Smooth muscle cell (in vitro differentiated cells): Measurements from ENCODE around the gene FAM229B. TPM values are rescaled to one million over a fixed set of nuclear protein-coding genes. Genes with fewer than 3 reads are reported as not detected.

Experiments used
- DNase-seq: peaks from one replicate; lab custom pipeline; 2025; ENCODE audit not compliant: unreplicated experiment; lab: John Stamatoyannopoulos, UW
- H2AFZ ChIP-seq: fragments of 200-600 bp; sonication (generic); 2 replicates; pipeline ENCODE4 v1.6.0; 2016; ENCODE audit warnings: antibody characterized with exemption, low read depth, mild to moderate bottlenecking
- H3F3A ChIP-seq: fragments of 200-600 bp; sonication (generic); 2 replicates; pipeline ENCODE4 v1.6.0; 2017; ENCODE audit warnings: antibody characterized with exemption, low read depth
- H3K27ac ChIP-seq: fragments of 200-600 bp; sonication (generic); 2 replicates; pipeline ENCODE4 v1.5.1; 2016; ENCODE audit warnings: low read depth, mild to moderate bottlenecking
- H3K27me3 ChIP-seq: fragments of 200-600 bp; sonication (generic); 2 replicates; pipeline ENCODE4 v1.6.1; 2016; ENCODE audit warnings: low read depth, mild to moderate bottlenecking
- H3K36me3 ChIP-seq: fragments of 200-600 bp; sonication (generic); 2 replicates; pipeline ENCODE4 v1.5.1; 2016; ENCODE audit warnings: low read depth
- H3K4me1 ChIP-seq: fragments of 200-600 bp; sonication (generic); 2 replicates; pipeline ENCODE4 v1.5.1; 2016; ENCODE audit warnings: low read depth
- H3K4me2 ChIP-seq: fragments of 200-600 bp; sonication (generic); 2 replicates; pipeline ENCODE4 v1.6.0; 2016; ENCODE audit warnings: mild to moderate bottlenecking
- H3K4me3 ChIP-seq: fragments of 200-600 bp; sonication (generic); 2 replicates; pipeline ENCODE4 v1.5.1; 2016; ENCODE audit warnings: mild to moderate bottlenecking
- H3K79me2 ChIP-seq: fragments of 200-600 bp; sonication (generic); 2 replicates; pipeline ENCODE4 v1.6.0; 2016; ENCODE audit warnings: low read depth, mild to moderate bottlenecking
- H3K9ac ChIP-seq: fragments of 200-600 bp; sonication (generic); 2 replicates; pipeline ENCODE4 v1.6.0; 2016; ENCODE audit warnings: low read depth
- H3K9me3 ChIP-seq: fragments of 200-600 bp; sonication (generic); replicated peaks from 2 replicates; pipeline ENCODE4 v1.5.1; 2016; ENCODE audit warnings: low read depth
- H4K20me1 ChIP-seq: fragments of 200-600 bp; sonication (generic); 2 replicates; pipeline ENCODE4 v1.6.0; 2016; ENCODE audit warnings: low read depth
- CTCF ChIP-seq: fragments of 200-600 bp; sonication (generic); IDR thresholded peaks from 2 replicates; pipeline ENCODE4 v1.5.1; 2017; ENCODE audit warnings: borderline replicate concordance, mild to moderate bottlenecking, antibody characterized with exemption; ENCODE audit not compliant: insufficient read depth, poor library complexity, severe bottlenecking
- WGBS: methylation state at CpG from one replicate; pipeline ENCODE4 v1.1.7; 2016; ENCODE audit warnings: low lambda C conversion rate; 5-methylcytosine and 5-hydroxymethylcytosine counted together
- polyA plus RNA-seq: library from polyadenylated mRNA; unstranded; fragments of >200 nt; fragmentation: Nextera tagmentation; extraction: Ambion mirVana; gene quantifications from 2 replicates; pipeline ENCODE4 v1.2.1, GENCODE V29; 2016
- total RNA-seq: library from RNA; depleted of rRNA; stranded (reverse); fragments of >200 nt; gene quantifications from 2 replicates; pipeline ENCODE4 v1.2.3, GENCODE V29; 2014

FAM229B gene
- total and polyA plus RNA-seq, 2 experiments from 2014 or later: 20.7 to 42.7 TPM

GRCh38 chr6:112038756-112039430 lies 48.5 kb upstream of the FAM229B start:
- H3F3A ChIP-seq: peaks cover 18% of the 10 kb centered on the region
- H4K20me1 ChIP-seq: no peaks in the 10 kb centered on the region
- peak overlapping the region; percentile 76 for H3K9ac ChIP-seq
- peaks cover 9% of the 10 kb centered on the region for H3K4me1 ChIP-seq
- H3K36me3 ChIP-seq: no peaks in the 10 kb centered on the region
- peak overlapping the region; percentile 72 for H3K4me2 ChIP-seq
- H3K9me3 ChIP-seq: no peaks in the 10 kb centered on the region
- no peak for DNase-seq
- no peaks in the 10 kb centered on the region for H3K79me2 ChIP-seq
- 84% methylated on average over 15 of the region's 15 CpGs for WGBS
- TF ChIP-seq CTCF: no peak
- H3K4me3 ChIP-seq: no peak overlapping the region
- no peaks in the 10 kb centered on the region for H3K27me3 ChIP-seq
- peak overlapping the region; percentile 84 for H3K27ac ChIP-seq
- H2AFZ ChIP-seq: peak overlapping the region; percentile 35

GRCh38 chr6:112039431-112039770 lies 48.0 kb upstream of the FAM229B start:
- H3F3A ChIP-seq: peaks cover 18% of the 10 kb centered on the region
- TF ChIP-seq CTCF: no peak
- peak overlapping the region; percentile 84 for H3K27ac ChIP-seq
- H3K79me2 ChIP-seq: no peaks in the 10 kb centered on the region
- H3K4me2 ChIP-seq: peak overlapping the region; percentile 72
- H3K9ac ChIP-seq: no peak overlapping the region
- H3K9me3 ChIP-seq: no peaks in the 10 kb centered on the region
- peak overlapping the region; percentile 21 for H2AFZ ChIP-seq
- H4K20me1 ChIP-seq: no peaks in the 10 kb centered on the region
- DNase-seq: no peak
- no peak overlapping the region for H3K4me3 ChIP-seq
- H3K4me1 ChIP-seq: peaks cover 9% of the 10 kb centered on the region
- 65% methylated on average over 2 of the region's 2 CpGs for WGBS
- no peaks in the 10 kb centered on the region for H3K27me3 ChIP-seq
- H3K36me3 ChIP-seq: no peaks in the 10 kb centered on the region

- Histone ChIP-seq H4K20me1 (no peaks in the 10 kb centered on the region), H3K27ac (no peak overlapping the region), H3K4me2 (no peak overlapping the region), H3K36me3 (no peaks in the 10 kb centered on the region), H3K4me3 (no peak overlapping the region), H3F3A (peaks cover 18% of the 10 kb centered on the region), H3K27me3 (no peaks in the 10 kb centered on the region), H2AFZ (no peak overlapping the region), H3K9ac (no peak overlapping the region), H3K9me3 (no peaks in the 10 kb centered on the region), H3K79me2 (no peaks in the 10 kb centered on the region), H3K4me1 (peaks cover 9% of the 10 kb centered on the region)
- no peak for DNase-seq
- no peak for TF ChIP-seq CTCF
- 87% methylated on average over 1 of the region's 1 CpG for WGBS
Observed at GRCh38 chr6:112040956-112041355, 46.4 kb upstream of the FAM229B start.

- peaks cover 9% of the 10 kb centered on the region for H3K4me1 ChIP-seq
- H3K4me3 ChIP-seq: no peak overlapping the region
- peaks cover 18% of the 10 kb centered on the region for H3F3A ChIP-seq
- no peak overlapping the region for H2AFZ ChIP-seq
- no peak overlapping the region for H3K27ac ChIP-seq
- H3K27me3 ChIP-seq: no peaks in the 10 kb centered on the region
- WGBS: 72% methylated on average over 3 of the region's 3 CpGs
- no peaks in the 10 kb centered on the region for H3K36me3 ChIP-seq
- no peaks in the 10 kb centered on the region for H3K9me3 ChIP-seq
- no peak overlapping the region for H3K9ac ChIP-seq
- no peak for TF ChIP-seq CTCF
- H4K20me1 ChIP-seq: no peaks in the 10 kb centered on the region
- DNase-seq: no peak
- no peaks in the 10 kb centered on the region for H3K79me2 ChIP-seq
- H3K4me2 ChIP-seq: no peak overlapping the region
Observed at GRCh38 chr6:112041535-112041934, 45.9 kb upstream of the FAM229B start.
